HepG2 (cell line): Measurements from ENCODE around the gene NID1. TPM values are rescaled to one million over a fixed set of nuclear protein-coding genes. Genes with fewer than 3 reads are reported as not detected.

ENCODE experiments used
- ARNT2 ChIP-seq: sonication (generic); formaldehyde crosslinking; IDR thresholded peaks from 2 replicates; pipeline ENCODE4 v1.8.0; 2022; ENCODE audit warnings: mild to moderate bottlenecking, low read depth, missing genetic modification reagents, moderate library complexity
- BHLHE40 ChIP-seq: IDR thresholded peaks from 2 replicates; pipeline ENCODE4 v1.6.1; 2011; ENCODE audit warnings: low read length, improper control_type of control experiment
- ELF3 ChIP-seq: IDR thresholded peaks from 2 replicates; pipeline ENCODE4 v1.6.1; 2016; ENCODE audit warnings: missing genetic modification reagents, missing compliant biosample characterization
- ERF ChIP-seq: IDR thresholded peaks from 2 replicates; pipeline ENCODE4 v1.6.1; 2018; ENCODE audit warnings: missing biosample characterization, missing genetic modification reagents
- FOSL2 ChIP-seq: sonication (generic); formaldehyde crosslinking; IDR thresholded peaks from 2 replicates; pipeline ENCODE4 v1.4.0; 2020; ENCODE audit warnings: missing genetic modification reagents
- KLF9 ChIP-seq: IDR thresholded peaks from 2 replicates; pipeline ENCODE4 v1.6.1; 2016; ENCODE audit warnings: low read depth
- MIER2 ChIP-seq: IDR thresholded peaks from 2 replicates; pipeline ENCODE4 v1.6.1; 2016; ENCODE audit warnings: missing biosample characterization, missing genetic modification reagents
- MIER3 ChIP-seq: IDR thresholded peaks from 2 replicates; pipeline ENCODE4 v1.6.1; 2016; ENCODE audit warnings: missing compliant biosample characterization, borderline replicate concordance
- MXD4 ChIP-seq: IDR thresholded peaks from 2 replicates; pipeline ENCODE4 v1.6.1; 2016; ENCODE audit warnings: mild to moderate bottlenecking, missing biosample characterization, missing genetic modification reagents
- NKX3-1 ChIP-seq: sonication (generic); formaldehyde crosslinking; IDR thresholded peaks from 2 replicates; pipeline ENCODE4 v1.5.0; 2020; ENCODE audit warnings: missing genetic modification reagents
- POLR2G ChIP-seq: fragments of 200-400 bp; formaldehyde crosslinking; IDR thresholded peaks from 2 replicates; pipeline ENCODE4 v1.6.1; 2018; ENCODE audit warnings: mild to moderate bottlenecking, low read depth, low read length, moderate library complexity
- RARG ChIP-seq: sonication (generic); formaldehyde crosslinking; IDR thresholded peaks from 2 replicates; pipeline ENCODE4 v1.4.0; 2020; ENCODE audit warnings: low read depth, mild to moderate bottlenecking, missing genetic modification reagents
- SOX5 ChIP-seq: IDR thresholded peaks from 2 replicates; pipeline ENCODE4 v1.6.1; 2016; ENCODE audit warnings: borderline replicate concordance
- SRSF1 ChIP-seq: fragments of 200-400 bp; formaldehyde crosslinking; optimal IDR thresholded peaks from 2 replicates; pipeline ENCODE3; 2017; ENCODE audit warnings: mild to moderate bottlenecking, low read depth, low read length, moderate library complexity
- STAT5B ChIP-seq: sonication (generic); formaldehyde crosslinking; IDR thresholded peaks from 2 replicates; pipeline ENCODE4 v1.4.0; 2020; ENCODE audit warnings: missing genetic modification reagents
- TARDBP ChIP-seq: sonication (generic); formaldehyde crosslinking; IDR thresholded peaks from 2 replicates; pipeline ENCODE4 v1.8.0; 2022; ENCODE audit warnings: mild to moderate bottlenecking, missing genetic modification reagents
- TBX2 ChIP-seq: sonication (generic); formaldehyde crosslinking; IDR thresholded peaks from 2 replicates; pipeline ENCODE4 v1.5.0; 2020; ENCODE audit warnings: missing genetic modification reagents, mild to moderate bottlenecking, borderline replicate concordance
- WIZ ChIP-seq: sonication (generic); formaldehyde crosslinking; IDR thresholded peaks from 2 replicates; pipeline ENCODE4 v1.5.1; 2020; ENCODE audit warnings: mild to moderate bottlenecking, missing genetic modification reagents
- ZNF20 ChIP-seq: sonication (generic); formaldehyde crosslinking; IDR thresholded peaks from 2 replicates; pipeline ENCODE4 v1.4.0; 2020; ENCODE audit warnings: mild to moderate bottlenecking, moderate library complexity, missing genetic modification reagents
- ZNF296 ChIP-seq: sonication (generic); formaldehyde crosslinking; conservative IDR thresholded peaks from 2 replicates; pipeline ENCODE4 v1.5.0; 2020; ENCODE audit warnings: mild to moderate bottlenecking, missing genetic modification reagents
- ZNF317 ChIP-seq: sonication (generic); formaldehyde crosslinking; IDR thresholded peaks from 2 replicates; pipeline ENCODE4 v1.5.0; 2020; ENCODE audit warnings: mild to moderate bottlenecking, missing genetic modification reagents
- ZNF34 ChIP-seq: sonication (generic); formaldehyde crosslinking; IDR thresholded peaks from 2 replicates; pipeline ENCODE4 v1.4.0; 2020; ENCODE audit warnings: mild to moderate bottlenecking, missing genetic modification reagents, borderline replicate concordance
- ZSCAN29 ChIP-seq: sonication (generic); formaldehyde crosslinking; conservative IDR thresholded peaks from 2 replicates; pipeline ENCODE4 v1.4.0; 2020; ENCODE audit warnings: mild to moderate bottlenecking, missing genetic modification reagents
- polyA plus RNA-seq, 8 experiments: library from polyadenylated mRNA; depleted of rRNA in 3 of 8; stranded (reverse) in 7 of 8; unstranded in 1 of 8; fragments of >200 nt; fragmentation: Illumina TruSeq in 4 of 8; extraction: Trizol in 4 of 8; gene quantifications; 2 replicates each; pipeline versions ENCODE4 v1.2.1 to v1.2.3, GENCODE V29; 2011 to 2016; ENCODE audit warnings: low read depth in 4 of 8, missing spikeins in 1 of 8, mixed read lengths in 1 of 8; ENCODE audit not compliant: insufficient read depth in 1 of 8
- total RNA-seq, 5 experiments: library from RNA; depleted of rRNA; stranded (reverse); fragments of >200 nt; fragmentation: Illumina TruSeq; extraction: Trizol; gene quantifications; 2 replicates each; pipeline ENCODE4 v1.2.3, GENCODE V29; 2016; ENCODE audit warnings: low read depth in 1 of 5
- TF ChIP-seq, protein P1 (sequence below): sonication (generic); formaldehyde crosslinking; IDR thresholded peaks from 2 replicates; pipeline ENCODE4 v1.5.0; 2020; ENCODE audit warnings: mild to moderate bottlenecking, missing genetic modification reagents
- TF ChIP-seq, protein P2 (sequence below): IDR thresholded peaks from 2 replicates; pipeline ENCODE4 v1.6.1; 2016
- TF ChIP-seq, protein P3 (sequence below): sonication (generic); formaldehyde crosslinking; IDR thresholded peaks from 2 replicates; pipeline ENCODE4 v1.8.0; 2022; ENCODE audit warnings: mild to moderate bottlenecking, missing genetic modification reagents, borderline replicate concordance

The NID1 gene
- total and polyA plus RNA-seq, 2 of the 13 experiments (the other 11 are each of a cell fraction or from before 2014, with no cell fraction given), result 50.2 to 56.1 TPM

DNA sequence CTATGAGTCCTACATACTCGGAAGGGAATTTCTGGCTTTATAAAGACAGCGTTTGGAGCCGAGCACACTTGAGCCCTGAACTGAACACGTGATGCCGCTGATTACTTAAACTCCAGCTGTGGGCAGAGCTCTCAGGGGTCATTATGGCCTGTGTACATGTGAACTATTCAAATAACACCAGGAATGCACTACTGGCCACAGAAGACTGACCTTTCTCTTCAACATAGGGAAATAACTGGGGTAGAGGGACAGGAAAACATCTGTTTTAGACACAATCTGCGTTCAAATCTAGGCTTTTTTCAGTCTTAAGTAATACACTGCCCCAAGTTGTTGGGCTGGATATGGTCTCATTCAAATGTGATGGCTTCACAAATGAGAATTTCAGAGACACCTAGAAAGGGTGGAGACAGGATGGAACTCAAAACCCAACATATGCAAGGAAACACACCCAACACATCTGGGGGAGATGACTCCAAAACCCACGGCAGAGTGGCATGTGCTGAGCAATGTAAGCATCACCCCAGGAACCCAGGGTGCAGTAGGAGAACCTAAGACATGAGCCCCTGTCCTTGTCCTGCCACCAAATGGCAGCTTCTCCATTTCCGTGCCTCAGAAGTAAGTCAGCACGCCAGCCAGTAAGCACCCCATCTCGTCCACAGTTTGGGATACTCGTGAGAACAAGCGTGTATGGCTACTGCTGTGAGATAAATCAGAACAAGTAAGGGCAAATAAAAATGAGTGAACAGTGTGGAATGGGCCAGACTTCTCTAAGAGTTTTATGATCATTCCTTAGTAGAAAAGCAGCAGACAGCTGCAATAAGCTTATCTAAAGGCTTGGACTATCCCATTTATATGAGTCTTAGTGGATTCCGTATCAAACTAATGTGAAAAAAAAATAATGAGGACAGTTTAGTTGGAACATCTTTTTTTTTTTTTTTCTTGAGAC, 24.9 kb downstream of the NID1 start (continued):
- TF ChIP-seq MIER3 (CRISPR knock-in tag), result peak; percentile 80; the same call in 1 of the 2 replicates
- TF ChIP-seq NKX3-1 (CRISPR knock-in tag), result no peak
- TF ChIP-seq STAT5B (CRISPR knock-in tag), result no peak
- TF ChIP-seq FOSL2 (CRISPR knock-in tag), result peak; percentile 92
- no peak for TF ChIP-seq POLR2G
- TF ChIP-seq KLF9 (CRISPR knock-in tag), result no peak
- TF ChIP-seq ZNF20 (CRISPR knock-in tag), result no peak
- peak; percentile 37; the same call in 1 of the 2 replicates for TF ChIP-seq MXD4 (CRISPR knock-in tag)
- TF ChIP-seq RARG, result no peak; the same call in 1 of the 2 replicates
- peak; percentile 86 for TF ChIP-seq SOX5 (CRISPR knock-in tag)
- TF ChIP-seq, protein P1, sequence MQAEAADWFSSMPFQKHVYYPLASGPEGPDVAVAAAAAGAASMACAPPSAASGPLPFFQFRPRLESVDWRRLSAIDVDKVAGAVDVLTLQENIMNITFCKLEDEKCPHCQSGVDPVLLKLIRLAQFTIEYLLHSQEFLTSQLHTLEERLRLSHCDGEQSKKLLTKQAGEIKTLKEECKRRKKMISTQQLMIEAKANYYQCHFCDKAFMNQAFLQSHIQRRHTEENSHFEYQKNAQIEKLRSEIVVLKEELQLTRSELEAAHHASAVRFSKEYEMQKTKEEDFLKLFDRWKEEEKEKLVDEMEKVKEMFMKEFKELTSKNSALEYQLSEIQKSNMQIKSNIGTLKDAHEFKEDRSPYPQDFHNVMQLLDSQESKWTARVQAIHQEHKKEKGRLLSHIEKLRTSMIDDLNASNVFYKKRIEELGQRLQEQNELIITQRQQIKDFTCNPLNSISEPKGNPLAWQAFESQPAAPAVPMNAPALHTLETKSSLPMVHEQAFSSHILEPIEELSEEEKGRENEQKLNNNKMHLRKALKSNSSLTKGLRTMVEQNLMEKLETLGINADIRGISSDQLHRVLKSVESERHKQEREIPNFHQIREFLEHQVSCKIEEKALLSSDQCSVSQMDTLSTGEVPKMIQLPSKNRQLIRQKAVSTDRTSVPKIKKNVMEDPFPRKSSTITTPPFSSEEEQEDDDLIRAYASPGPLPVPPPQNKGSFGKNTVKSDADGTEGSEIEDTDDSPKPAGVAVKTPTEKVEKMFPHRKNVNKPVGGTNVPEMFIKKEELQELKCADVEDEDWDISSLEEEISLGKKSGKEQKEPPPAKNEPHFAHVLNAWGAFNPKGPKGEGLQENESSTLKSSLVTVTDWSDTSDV, result no peak
- no peak for TF ChIP-seq SRSF1
- peak; percentile 82 for TF ChIP-seq TBX2 (CRISPR knock-in tag)
- peak; percentile 95 for TF ChIP-seq BHLHE40
- no peak for TF ChIP-seq ZNF34 (CRISPR knock-in tag)
- no peak for TF ChIP-seq ARNT2 (CRISPR knock-in tag)
- TF ChIP-seq, protein P2, sequence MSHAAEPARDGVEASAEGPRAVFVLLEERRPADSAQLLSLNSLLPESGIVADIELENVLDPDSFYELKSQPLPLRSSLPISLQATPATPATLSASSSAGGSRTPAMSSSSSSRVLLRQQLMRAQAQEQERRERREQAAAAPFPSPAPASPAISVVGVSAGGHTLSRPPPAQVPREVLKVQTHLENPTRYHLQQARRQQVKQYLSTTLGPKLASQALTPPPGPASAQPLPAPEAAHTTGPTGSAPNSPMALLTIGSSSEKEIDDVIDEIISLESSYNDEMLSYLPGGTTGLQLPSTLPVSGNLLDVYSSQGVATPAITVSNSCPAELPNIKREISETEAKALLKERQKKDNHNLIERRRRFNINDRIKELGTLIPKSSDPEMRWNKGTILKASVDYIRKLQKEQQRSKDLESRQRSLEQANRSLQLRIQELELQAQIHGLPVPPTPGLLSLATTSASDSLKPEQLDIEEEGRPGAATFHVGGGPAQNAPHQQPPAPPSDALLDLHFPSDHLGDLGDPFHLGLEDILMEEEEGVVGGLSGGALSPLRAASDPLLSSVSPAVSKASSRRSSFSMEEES (CRISPR knock-in tag), result peak; percentile 97
- TF ChIP-seq ZSCAN29 (CRISPR knock-in tag), result 0 out of 2 replicates have a peak, but pooled peaks have one; percentile 40
- TF ChIP-seq TARDBP (CRISPR knock-in tag), result peak; percentile 68
- no peak for TF ChIP-seq WIZ (CRISPR knock-in tag)
- TF ChIP-seq, protein P3, sequence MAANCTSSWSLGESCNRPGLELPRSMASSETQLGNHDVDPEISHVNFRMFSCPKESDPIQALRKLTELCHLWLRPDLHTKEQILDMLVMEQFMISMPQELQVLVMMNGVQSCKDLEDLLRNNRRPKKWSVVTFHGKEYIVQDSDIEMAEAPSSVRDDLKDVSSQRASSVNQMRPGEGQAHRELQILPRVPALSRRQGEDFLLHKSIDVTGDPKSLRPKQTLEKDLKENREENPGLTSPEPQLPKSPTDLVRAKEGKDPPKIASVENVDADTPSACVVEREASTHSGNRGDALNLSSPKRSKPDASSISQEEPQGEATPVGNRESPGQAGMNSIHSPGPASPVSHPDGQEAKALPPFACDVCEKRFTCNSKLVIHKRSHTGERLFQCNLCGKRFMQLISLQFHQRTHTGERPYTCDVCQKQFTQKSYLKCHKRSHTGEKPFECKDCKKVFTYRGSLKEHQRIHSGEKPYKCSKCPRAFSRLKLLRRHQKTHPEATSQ (CRISPR knock-in tag), result no peak; the same call in 1 of the 2 replicates
- TF ChIP-seq ZNF296 (CRISPR knock-in tag), result peak; percentile 98
- TF ChIP-seq ELF3 (CRISPR knock-in tag), result peak; percentile 75
- TF ChIP-seq MIER2 (CRISPR knock-in tag), result peak; percentile 50; the same call in 1 of the 2 replicates
- peak; percentile 68; the same call in 1 of the 2 replicates for TF ChIP-seq ERF (CRISPR knock-in tag)
- TF ChIP-seq ZNF317 (CRISPR knock-in tag), result no peak
